ENCODE data around the gene ZSWIM7. TPM values are rescaled to one million over a fixed set of nuclear protein-coding genes. Genes with fewer than 3 reads are reported as not detected.

Gene ZSWIM7
- total RNA-seq, 1 experiment from 2014 or later: 16.2 TPM

- DNase-seq (ENCODE audit: low read depth): no peak
Measured at GRCh38 chr17:15934866-15935265, 64.6 kb downstream of the ZSWIM7 start.

GRCh38 chr17:15931394-15931793 is 68.1 kb downstream of the ZSWIM7 start:
- DNase-seq (ENCODE audit: low read depth): no peak

- no peak for DNase-seq (ENCODE audit: low read depth)
Measured at GRCh38 chr17:15930426-15930825, 69.1 kb downstream of the ZSWIM7 start.

GRCh38 chr17:15929941-15930340 is 69.6 kb downstream of the ZSWIM7 start:
- no peak for DNase-seq (ENCODE audit: low read depth)

GRCh38 chr17:15928286-15928785 is 71.2 kb downstream of the ZSWIM7 start:
- DNase-seq (ENCODE audit: low read depth): no peak

Other genes starting within 250 kb of the ZSWIM7 start
- 27.8 and 31.2 TPM in 2 replicates for gene ADORA2B, start 54.6 kb downstream of the ZSWIM7 start, total RNA-seq (2014; rRNA removed)
- gene TTC19, start 120 bp upstream of the ZSWIM7 start, total RNA-seq (2014; rRNA removed): 42.0 and 46.2 TPM in 2 replicates
- 43.9 and 65.4 TPM in 2 replicates for gene NCOR1, start 215.8 kb upstream of the ZSWIM7 start, total RNA-seq (2014; rRNA removed)
- 13.9 and 14.2 TPM in 2 replicates for gene PIGL, start 217.5 kb upstream of the ZSWIM7 start, total RNA-seq (2014; rRNA removed)

Measured in LHCN-M2 (cell line).